ENCODE data around the gene SLC39A6.

The SLC39A6 gene

GRCh38 chr18:36128907-36129299 lies 237 bp downstream of the SLC39A6 start:
- no peaks in the 10 kb centered on the region for H3K9me3 ChIP-seq (ENCODE audit: insufficient read depth, low read depth, low read length)
- peak overlapping the region; percentile 91 for H3K4me3 ChIP-seq (ENCODE audit: low read length, poor library complexity, severe bottlenecking)
- no peaks in the 10 kb centered on the region for H3K9me2 ChIP-seq (replicated peaks; ENCODE audit: low read depth, low read length)
- TF ChIP-seq CTCF (conservative IDR thresholded peaks at IDR 0.05; ENCODE audit: low read length) (no peak), EZH2phosphoT487 (IDR thresholded peaks at IDR 0.05; ENCODE audit: borderline replicate concordance) (no peak)
- peak overlapping the region; percentile 98 for H3K9ac ChIP-seq (ENCODE audit: low read depth, low read length, poor library complexity, severe bottlenecking)
- peaks cover 78% of the 10 kb centered on the region for H3K79me2 ChIP-seq (ENCODE audit: insufficient read depth, low read length)
- peaks cover 44% of the 10 kb centered on the region for H4K20me1 ChIP-seq (ENCODE audit: insufficient read depth, low read length, poor library complexity, severe bottlenecking)
- peaks cover 70% of the 10 kb centered on the region for H3K4me1 ChIP-seq (ENCODE audit: insufficient read depth, low read length, poor library complexity, severe bottlenecking)
- peak overlapping the region; percentile 95 for H3K4me2 ChIP-seq (ENCODE audit: low read depth, low read length, poor library complexity, severe bottlenecking)
- no peaks in the 10 kb centered on the region; the same call in 1 of the 2 replicates for H3K36me3 ChIP-seq (ENCODE audit: insufficient read depth, low read length)
- no peaks in the 10 kb centered on the region for H3K27me3 ChIP-seq (ENCODE audit: insufficient read depth, low read length, poor library complexity, severe bottlenecking)
- H3F3A ChIP-seq (ENCODE audit: low read depth): no peaks in the 10 kb centered on the region
- peak overlapping the region; percentile 88 for H2AFZ ChIP-seq (ENCODE audit: low read length)

- Histone ChIP-seq H3K4me2 (ENCODE audit: low read depth, low read length, poor library complexity, severe bottlenecking) (peak overlapping the region; percentile 95), H3K4me3 (ENCODE audit: low read length, poor library complexity, severe bottlenecking) (peak overlapping the region; percentile 91), H3K36me3 (ENCODE audit: insufficient read depth, low read length) (no peaks in the 10 kb centered on the region), H3K9me3 (ENCODE audit: insufficient read depth, low read depth, low read length) (no peaks in the 10 kb centered on the region), H3K27me3 (ENCODE audit: insufficient read depth, low read length, poor library complexity, severe bottlenecking) (no peaks in the 10 kb centered on the region), H3F3A (ENCODE audit: low read depth) (no peaks in the 10 kb centered on the region), H3K4me1 (ENCODE audit: insufficient read depth, low read length, poor library complexity, severe bottlenecking) (peaks cover 74% of the 10 kb centered on the region), H3K9ac (ENCODE audit: low read depth, low read length, poor library complexity, severe bottlenecking) (peak overlapping the region; percentile 98), H4K20me1 (ENCODE audit: insufficient read depth, low read length, poor library complexity, severe bottlenecking) (peaks cover 45% of the 10 kb centered on the region), H2AFZ (ENCODE audit: low read length) (peak overlapping the region; percentile 88), H3K79me2 (ENCODE audit: insufficient read depth, low read length) (peaks cover 76% of the 10 kb centered on the region), H3K9me2 (replicated peaks; ENCODE audit: low read depth, low read length) (no peaks in the 10 kb centered on the region)
- no peak for TF ChIP-seq EZH2phosphoT487 (IDR thresholded peaks at IDR 0.05; ENCODE audit: borderline replicate concordance)
These were observed 640 bp downstream of the SLC39A6 start for GRCh38 chr18:36128530-36128870.

GRCh38 chr18:36127836-36128529 lies 1.2 kb downstream of the SLC39A6 start:
- no peak for TF ChIP-seq CTCF (conservative IDR thresholded peaks at IDR 0.05; ENCODE audit: low read length)
- TF ChIP-seq EZH2phosphoT487 (IDR thresholded peaks at IDR 0.05; ENCODE audit: borderline replicate concordance): no peak
- Histone ChIP-seq H3K4me2 (ENCODE audit: low read depth, low read length, poor library complexity, severe bottlenecking) (peak overlapping the region; percentile 95), H3K79me2 (ENCODE audit: insufficient read depth, low read length) (peaks cover 71% of the 10 kb centered on the region), H2AFZ (ENCODE audit: low read length) (no peak overlapping the region), H3K27me3 (ENCODE audit: insufficient read depth, low read length, poor library complexity, severe bottlenecking) (no peaks in the 10 kb centered on the region), H3K9me2 (replicated peaks; ENCODE audit: low read depth, low read length) (no peaks in the 10 kb centered on the region), H3K4me3 (ENCODE audit: low read length, poor library complexity, severe bottlenecking) (peak overlapping the region; percentile 91), H3K4me1 (ENCODE audit: insufficient read depth, low read length, poor library complexity, severe bottlenecking) (peaks cover 74% of the 10 kb centered on the region), H3K9me3 (ENCODE audit: insufficient read depth, low read depth, low read length) (no peaks in the 10 kb centered on the region), H3F3A (ENCODE audit: low read depth) (no peaks in the 10 kb centered on the region), H4K20me1 (ENCODE audit: insufficient read depth, low read length, poor library complexity, severe bottlenecking) (peaks cover 40% of the 10 kb centered on the region), H3K9ac (ENCODE audit: low read depth, low read length, poor library complexity, severe bottlenecking) (peak overlapping the region; percentile 98), H3K36me3 (ENCODE audit: insufficient read depth, low read length) (no peaks in the 10 kb centered on the region)

GRCh38 chr18:36126668-36127067 lies 2.5 kb downstream of the SLC39A6 start:
- H3K36me3 ChIP-seq (ENCODE audit: insufficient read depth, low read length): no peaks in the 10 kb centered on the region; the same call in 1 of the 2 replicates
- H3K9me3 ChIP-seq (ENCODE audit: insufficient read depth, low read depth, low read length): no peaks in the 10 kb centered on the region
- H3K4me1 ChIP-seq (ENCODE audit: insufficient read depth, low read length, poor library complexity, severe bottlenecking): peaks cover 68% of the 10 kb centered on the region
- peaks cover 28% of the 10 kb centered on the region for H4K20me1 ChIP-seq (ENCODE audit: insufficient read depth, low read length, poor library complexity, severe bottlenecking)
- no peaks in the 10 kb centered on the region for H3K27me3 ChIP-seq (ENCODE audit: insufficient read depth, low read length, poor library complexity, severe bottlenecking)
- peak overlapping the region; percentile 91 for H3K4me3 ChIP-seq (ENCODE audit: low read length, poor library complexity, severe bottlenecking)
- H3K79me2 ChIP-seq (ENCODE audit: insufficient read depth, low read length): peaks cover 58% of the 10 kb centered on the region
- TF ChIP-seq CTCF (conservative IDR thresholded peaks at IDR 0.05; ENCODE audit: low read length) (no peak), EZH2phosphoT487 (IDR thresholded peaks at IDR 0.05; ENCODE audit: borderline replicate concordance) (no peak)
- H3F3A ChIP-seq (ENCODE audit: low read depth): no peaks in the 10 kb centered on the region
- H3K9ac ChIP-seq (ENCODE audit: low read depth, low read length, poor library complexity, severe bottlenecking): no peak overlapping the region
- H2AFZ ChIP-seq (ENCODE audit: low read length): no peak overlapping the region
- H3K4me2 ChIP-seq (ENCODE audit: low read depth, low read length, poor library complexity, severe bottlenecking): peak overlapping the region; percentile 95
- H3K9me2 ChIP-seq (replicated peaks; ENCODE audit: low read depth, low read length): no peaks in the 10 kb centered on the region

All from Loucy (cell line).